ENCODE data around the gene ROGDI.

ROGDI gene

DNA sequence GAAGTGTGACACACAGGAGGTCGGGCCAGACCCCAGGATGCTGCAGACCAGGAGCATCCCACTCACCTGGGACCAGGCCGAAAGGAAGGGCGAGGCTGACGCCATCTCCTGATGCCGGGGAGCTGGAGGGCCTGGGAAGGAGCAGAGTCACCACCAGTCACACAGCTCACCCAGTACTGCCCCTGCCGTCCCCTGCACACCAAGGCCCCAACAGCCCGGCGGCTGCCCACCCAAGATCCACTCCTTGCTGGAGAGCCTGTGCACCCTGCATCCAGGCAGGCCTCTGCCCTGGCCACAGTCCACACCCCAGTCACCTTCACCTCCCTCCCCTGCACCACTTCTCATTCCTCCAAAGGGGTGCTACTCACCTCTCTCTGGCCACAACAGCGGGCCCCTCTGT, 40.2 kb downstream of the ROGDI start:
- H3K36me3 ChIP-seq (ENCODE audit: insufficient read depth, low read length): peaks cover 54% of the 10 kb centered on the region
- H3K79me2 ChIP-seq (ENCODE audit: insufficient read depth, low read length): no peaks in the 10 kb centered on the region
- TF ChIP-seq, protein P1, sequence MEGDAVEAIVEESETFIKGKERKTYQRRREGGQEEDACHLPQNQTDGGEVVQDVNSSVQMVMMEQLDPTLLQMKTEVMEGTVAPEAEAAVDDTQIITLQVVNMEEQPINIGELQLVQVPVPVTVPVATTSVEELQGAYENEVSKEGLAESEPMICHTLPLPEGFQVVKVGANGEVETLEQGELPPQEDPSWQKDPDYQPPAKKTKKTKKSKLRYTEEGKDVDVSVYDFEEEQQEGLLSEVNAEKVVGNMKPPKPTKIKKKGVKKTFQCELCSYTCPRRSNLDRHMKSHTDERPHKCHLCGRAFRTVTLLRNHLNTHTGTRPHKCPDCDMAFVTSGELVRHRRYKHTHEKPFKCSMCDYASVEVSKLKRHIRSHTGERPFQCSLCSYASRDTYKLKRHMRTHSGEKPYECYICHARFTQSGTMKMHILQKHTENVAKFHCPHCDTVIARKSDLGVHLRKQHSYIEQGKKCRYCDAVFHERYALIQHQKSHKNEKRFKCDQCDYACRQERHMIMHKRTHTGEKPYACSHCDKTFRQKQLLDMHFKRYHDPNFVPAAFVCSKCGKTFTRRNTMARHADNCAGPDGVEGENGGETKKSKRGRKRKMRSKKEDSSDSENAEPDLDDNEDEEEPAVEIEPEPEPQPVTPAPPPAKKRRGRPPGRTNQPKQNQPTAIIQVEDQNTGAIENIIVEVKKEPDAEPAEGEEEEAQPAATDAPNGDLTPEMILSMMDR (IDR thresholded peaks at IDR 0.05; ENCODE audit: low read length): no peak
- TF ChIP-seq EZH2 (IDR thresholded peaks at IDR 0.05; ENCODE audit: borderline replicate concordance, low read length): no peak
- H2AFZ ChIP-seq (ENCODE audit: low read length): no peak overlapping the region
- H3F3A ChIP-seq (ENCODE audit: insufficient read depth, low read length): no peaks in the 10 kb centered on the region
- no peaks in the 10 kb centered on the region for H3K9me3 ChIP-seq (ENCODE audit: low read length)
- H3K4me3 ChIP-seq (ENCODE audit: low read depth, low read length, poor library complexity, severe bottlenecking): no peak overlapping the region
- no peaks in the 10 kb centered on the region for H4K20me1 ChIP-seq (ENCODE audit: insufficient read depth, low read length)
- H3K4me1 ChIP-seq (ENCODE audit: insufficient read depth, low read length, severe bottlenecking): peaks cover 7% of the 10 kb centered on the region
- no peaks in the 10 kb centered on the region for H3K9me2 ChIP-seq (ENCODE audit: low read depth, low read length)
- no peaks in the 10 kb centered on the region for H3K27me3 ChIP-seq (ENCODE audit: insufficient read depth, low read length)
- H3K4me2 ChIP-seq (ENCODE audit: low read length): no peak overlapping the region
- H3K27ac ChIP-seq (ENCODE audit: low read depth, low read length, poor library complexity, severe bottlenecking): no peak overlapping the region
- H3K9ac ChIP-seq (ENCODE audit: low read length): no peak overlapping the region

DNA sequence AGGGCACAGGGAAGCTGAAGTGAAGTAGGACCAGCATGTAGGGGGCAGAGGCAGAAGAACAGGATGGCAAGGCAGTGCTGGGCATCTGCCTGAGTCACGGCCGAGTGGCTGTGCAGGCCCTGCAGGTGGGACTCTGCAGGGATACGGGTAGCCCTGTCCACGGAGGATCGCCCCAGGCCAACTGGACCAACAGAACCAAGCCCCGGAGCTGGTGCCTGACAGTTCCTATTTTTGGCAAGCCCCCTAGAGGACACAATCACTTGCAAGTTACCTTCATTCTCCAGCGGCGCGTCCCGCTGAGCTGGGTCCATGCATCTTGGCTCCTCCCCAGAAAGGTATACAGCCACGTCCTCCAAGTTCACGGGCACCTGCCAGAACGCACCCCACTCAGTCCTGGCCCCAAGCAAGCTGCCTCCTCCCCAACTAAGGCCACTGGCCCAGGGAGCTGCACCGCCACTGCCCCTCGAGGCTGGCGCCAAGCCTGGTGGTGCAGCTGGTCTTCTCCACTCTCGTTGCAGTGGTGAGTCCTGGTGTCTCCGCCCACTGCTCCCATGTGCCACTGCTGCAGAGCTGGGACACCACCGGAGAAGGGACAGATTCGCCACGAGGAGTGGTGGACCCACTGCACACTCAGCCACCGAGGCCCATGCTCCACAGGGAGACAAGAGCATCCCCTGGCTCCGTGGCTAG, 42.1 kb downstream of the ROGDI start:
- H3K79me2 ChIP-seq (ENCODE audit: insufficient read depth, low read length): no peaks in the 10 kb centered on the region
- peaks cover 69% of the 10 kb centered on the region for H3K36me3 ChIP-seq (ENCODE audit: insufficient read depth, low read length)
- no peaks in the 10 kb centered on the region for H4K20me1 ChIP-seq (ENCODE audit: insufficient read depth, low read length)
- H3K27me3 ChIP-seq (ENCODE audit: insufficient read depth, low read length): no peaks in the 10 kb centered on the region
- no peaks in the 10 kb centered on the region for H3F3A ChIP-seq (ENCODE audit: insufficient read depth, low read length)
- H3K4me2 ChIP-seq (ENCODE audit: low read length): no peak overlapping the region
- H3K4me1 ChIP-seq (ENCODE audit: insufficient read depth, low read length, severe bottlenecking): no peaks in the 10 kb centered on the region
- TF ChIP-seq, protein P1 (IDR thresholded peaks at IDR 0.05; ENCODE audit: low read length): no peak
- no peak for TF ChIP-seq EZH2 (IDR thresholded peaks at IDR 0.05; ENCODE audit: borderline replicate concordance, low read length)
- H2AFZ ChIP-seq (ENCODE audit: low read length): no peak overlapping the region
- no peak overlapping the region for H3K9ac ChIP-seq (ENCODE audit: low read length)
- H3K9me3 ChIP-seq (ENCODE audit: low read length): no peaks in the 10 kb centered on the region
- H3K4me3 ChIP-seq (ENCODE audit: low read depth, low read length, poor library complexity, severe bottlenecking): no peak overlapping the region
- H3K27ac ChIP-seq (ENCODE audit: low read depth, low read length, poor library complexity, severe bottlenecking): no peak overlapping the region
- H3K9me2 ChIP-seq (ENCODE audit: low read depth, low read length): no peaks in the 10 kb centered on the region

DNA sequence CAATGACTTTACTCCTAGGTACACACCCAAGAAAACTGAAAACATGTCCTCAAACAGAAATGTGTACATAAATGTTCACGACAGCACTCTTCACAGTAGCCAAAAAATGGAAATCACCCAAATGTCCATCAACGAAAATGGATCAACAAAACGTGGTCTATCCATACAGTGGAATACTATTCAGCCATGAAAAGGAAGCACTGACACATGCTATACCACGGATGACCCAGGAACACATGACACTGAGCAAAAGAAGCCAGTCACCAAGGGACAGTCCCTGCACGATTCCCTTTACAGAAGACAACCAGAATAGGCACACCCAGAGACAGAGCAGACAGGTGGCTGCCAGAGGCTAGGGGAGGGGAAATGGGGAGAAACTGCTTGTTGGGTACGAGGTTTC, 46.7 kb downstream of the ROGDI start:
- H3K9me2 ChIP-seq (ENCODE audit: low read depth, low read length): no peaks in the 10 kb centered on the region
- H3K79me2 ChIP-seq (ENCODE audit: insufficient read depth, low read length): no peaks in the 10 kb centered on the region
- no peak overlapping the region for H3K4me2 ChIP-seq (ENCODE audit: low read length)
- H3K36me3 ChIP-seq (ENCODE audit: insufficient read depth, low read length): peaks cover 83% of the 10 kb centered on the region
- no peaks in the 10 kb centered on the region for H3F3A ChIP-seq (ENCODE audit: insufficient read depth, low read length)
- H3K4me3 ChIP-seq (ENCODE audit: low read depth, low read length, poor library complexity, severe bottlenecking): no peak overlapping the region
- no peak overlapping the region for H3K27ac ChIP-seq (ENCODE audit: low read depth, low read length, poor library complexity, severe bottlenecking)
- H3K9me3 ChIP-seq (ENCODE audit: low read length): no peaks in the 10 kb centered on the region
- no peaks in the 10 kb centered on the region for H3K4me1 ChIP-seq (ENCODE audit: insufficient read depth, low read length, severe bottlenecking)
- H4K20me1 ChIP-seq (ENCODE audit: insufficient read depth, low read length): no peaks in the 10 kb centered on the region
- TF ChIP-seq EZH2 (IDR thresholded peaks at IDR 0.05; ENCODE audit: borderline replicate concordance, low read length): no peak
- TF ChIP-seq, protein P1 (IDR thresholded peaks at IDR 0.05; ENCODE audit: low read length): no peak
- H3K27me3 ChIP-seq (ENCODE audit: insufficient read depth, low read length): no peaks in the 10 kb centered on the region
- no peak overlapping the region for H2AFZ ChIP-seq (ENCODE audit: low read length)
- H3K9ac ChIP-seq (ENCODE audit: low read length): no peak overlapping the region
